ENCODE results near the gene ADGRB3.

ADGRB3 gene

GRCh38 chr6:68634726-68635411 is at the start of gene ADGRB3:
ADGRB3 (plus strand) TSS chr6:68635282; CDS start chr6:68638676, 3,394 bp downstream.
- peak within 1 kb of the TSS; percentile 58 for H3K4me3 ChIP-seq (ENCODE audit: low read depth, low read length)
- no peak for TF ChIP-seq CTCF (IDR thresholded peaks at IDR 0.05; ENCODE audit: low read depth, low read length)

- TF ChIP-seq CTCF (IDR thresholded peaks at IDR 0.05; ENCODE audit: low read depth, low read length), result no peak
These were observed 41.5 kb upstream of the ADGRB3 start for GRCh38 chr6:68593558-68593957.

GRCh38 chr6:68597642-68598041 is 37.4 kb upstream of the ADGRB3 start:
- no peak overlapping the region for H3K4me3 ChIP-seq (ENCODE audit: low read depth, low read length)
- no peak for TF ChIP-seq CTCF (IDR thresholded peaks at IDR 0.05; ENCODE audit: low read depth, low read length)

More at GRCh38 chr6:68593558-68593957, 41.5 kb upstream of the ADGRB3 start:
- H3K4me3 ChIP-seq (ENCODE audit: low read depth, low read length), result no peak overlapping the region

- TF ChIP-seq CTCF (IDR thresholded peaks at IDR 0.05; ENCODE audit: low read depth, low read length), result no peak
- H3K4me3 ChIP-seq (ENCODE audit: low read depth, low read length), result no peak overlapping the region
These were observed 19.1 kb upstream of the ADGRB3 start for GRCh38 chr6:68615938-68616337.

- no peak overlapping the region for H3K4me3 ChIP-seq (ENCODE audit: low read depth, low read length)
- no peak for TF ChIP-seq CTCF (IDR thresholded peaks at IDR 0.05; ENCODE audit: low read depth, low read length)
These were observed 9.1 kb upstream of the ADGRB3 start for GRCh38 chr6:68625998-68626397.

- no peak overlapping the region for H3K4me3 ChIP-seq (ENCODE audit: low read depth, low read length)
- TF ChIP-seq CTCF (IDR thresholded peaks at IDR 0.05; ENCODE audit: low read depth, low read length), result no peak
These were observed 6.9 kb upstream of the ADGRB3 start for GRCh38 chr6:68628161-68628560.

GRCh38 chr6:68632734-68633133 is 2.3 kb upstream of the ADGRB3 start:
- H3K4me3 ChIP-seq (ENCODE audit: low read depth, low read length), result no peak overlapping the region
- no peak for TF ChIP-seq CTCF (IDR thresholded peaks at IDR 0.05; ENCODE audit: low read depth, low read length)
